ENCODE results near the gene SDCBP2.

Gene SDCBP2

DNA sequence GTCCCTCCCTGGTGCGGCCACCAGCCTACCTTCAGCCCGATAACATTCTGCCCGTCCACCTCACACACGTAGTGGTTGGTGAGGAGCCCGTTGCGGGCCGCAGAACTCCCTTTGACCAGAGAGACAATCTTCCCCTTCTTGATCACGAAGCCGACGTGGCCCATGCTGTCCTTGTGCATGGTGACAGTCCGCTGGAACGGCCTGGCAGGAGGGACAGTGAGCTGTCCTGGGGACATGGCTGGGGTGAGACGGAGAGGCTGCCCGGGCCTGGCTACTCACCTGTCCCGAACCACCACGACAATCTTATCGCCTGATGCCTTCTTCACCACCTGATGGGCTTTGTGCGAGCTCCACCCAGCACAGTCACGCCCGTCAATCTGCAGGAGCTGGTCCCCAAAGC is 16.6 kb downstream of the SDCBP2 start:
- DNase-seq: no peak

- no peak for DNase-seq
These were observed 18.3 kb downstream of the SDCBP2 start for GRCh38 chr20:1310506-1311190.

DNA sequence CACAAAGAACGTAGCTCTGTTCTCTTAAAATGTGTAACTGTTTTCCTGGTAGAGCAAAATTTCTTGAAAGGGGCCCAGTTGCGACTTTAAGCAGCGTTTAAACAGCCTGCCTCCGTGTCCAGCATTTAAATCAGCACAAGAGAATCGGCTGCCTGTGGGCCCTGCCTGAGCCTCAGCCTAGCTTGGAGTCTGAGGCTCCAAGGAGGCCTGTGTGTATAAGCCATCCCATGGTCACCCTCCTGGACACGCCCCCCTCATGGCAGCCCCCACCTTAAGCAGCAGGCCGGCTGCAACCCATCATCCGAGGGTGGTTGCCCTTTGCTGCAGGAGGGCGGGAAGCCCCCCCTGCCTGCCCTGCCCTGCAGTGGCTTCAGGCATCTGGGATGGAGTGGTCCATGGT is 18.9 kb downstream of the SDCBP2 start:
- no peak for DNase-seq

GRCh38 chr20:1309439-1309847 is 19.5 kb downstream of the SDCBP2 start:
- DNase-seq: no peak

GRCh38 chr20:1308702-1309095 is 20.2 kb downstream of the SDCBP2 start:
- DNase-seq: no peak

- no peak for DNase-seq
These were observed 20.8 kb downstream of the SDCBP2 start for GRCh38 chr20:1308067-1308701.

DNA sequence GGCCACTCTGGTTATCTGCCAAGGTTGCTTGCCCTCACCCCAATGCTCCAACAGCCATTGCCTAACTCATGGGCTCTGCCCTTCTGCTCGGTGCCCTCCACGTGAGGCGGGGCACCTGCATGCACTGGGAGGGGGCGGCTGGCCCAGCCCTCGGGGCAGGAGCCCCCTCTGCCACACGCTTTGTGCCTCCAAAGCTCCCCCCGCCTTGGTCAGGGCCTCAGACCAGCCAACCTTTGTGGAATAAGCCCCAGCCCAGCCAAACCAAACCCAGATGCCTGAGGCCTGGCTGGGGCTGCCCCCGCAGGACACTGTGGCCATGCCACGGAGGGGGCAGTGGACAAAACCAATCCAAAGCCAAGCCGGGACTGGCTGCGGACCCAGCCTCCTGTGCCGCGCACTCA is 21.4 kb downstream of the SDCBP2 start:
- DNase-seq: no peak

GRCh38 chr20:1307171-1307570 is 21.8 kb downstream of the SDCBP2 start:
- DNase-seq: no peak

DNA sequence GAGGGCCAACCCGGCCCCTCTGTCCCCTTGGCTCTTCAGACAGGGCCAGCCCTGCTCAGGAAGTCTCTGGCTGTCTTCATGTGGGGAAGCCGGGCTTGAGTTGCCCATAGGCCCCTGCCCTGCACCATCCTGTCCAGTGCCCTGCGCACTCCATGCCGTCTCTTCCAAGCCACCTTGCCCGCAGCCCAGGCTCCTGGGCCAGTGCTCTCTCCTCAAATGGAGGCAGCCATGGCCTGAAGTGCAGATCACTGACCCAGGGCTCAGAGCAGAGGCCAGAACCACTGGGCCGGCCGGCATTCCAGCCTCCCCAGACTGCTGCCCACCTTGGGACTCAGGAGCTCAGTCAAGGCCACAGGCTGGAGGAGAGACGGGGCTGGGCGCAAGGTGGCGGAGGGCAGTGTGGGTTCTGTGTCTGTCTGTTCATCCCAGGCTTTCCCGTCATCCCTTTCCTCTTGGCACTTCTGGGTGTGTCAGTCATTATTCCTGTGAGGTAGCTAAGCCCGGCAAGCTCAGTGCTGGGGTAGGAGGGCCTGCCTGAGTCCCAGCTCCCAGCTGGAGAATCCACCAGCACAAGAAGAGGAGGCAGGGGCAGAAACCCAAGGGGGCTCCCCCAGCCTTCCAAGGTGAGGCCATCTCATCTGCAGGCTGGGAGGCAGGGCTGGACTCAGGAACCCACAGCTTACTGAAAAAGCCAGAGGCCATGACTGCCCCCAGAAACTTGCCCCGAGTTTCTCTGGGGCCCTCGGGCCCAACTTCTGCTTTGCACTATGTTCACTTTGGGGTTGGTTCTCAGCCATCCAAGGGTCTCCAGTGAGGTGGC is 22.4 kb downstream of the SDCBP2 start:
- no peak for DNase-seq

GRCh38 chr20:1305712-1306111 is 23.2 kb downstream of the SDCBP2 start:
- DNase-seq: no peak

GRCh38 chr20:1304710-1305515 is 24.0 kb downstream of the SDCBP2 start:
- no peak for DNase-seq

DNA sequence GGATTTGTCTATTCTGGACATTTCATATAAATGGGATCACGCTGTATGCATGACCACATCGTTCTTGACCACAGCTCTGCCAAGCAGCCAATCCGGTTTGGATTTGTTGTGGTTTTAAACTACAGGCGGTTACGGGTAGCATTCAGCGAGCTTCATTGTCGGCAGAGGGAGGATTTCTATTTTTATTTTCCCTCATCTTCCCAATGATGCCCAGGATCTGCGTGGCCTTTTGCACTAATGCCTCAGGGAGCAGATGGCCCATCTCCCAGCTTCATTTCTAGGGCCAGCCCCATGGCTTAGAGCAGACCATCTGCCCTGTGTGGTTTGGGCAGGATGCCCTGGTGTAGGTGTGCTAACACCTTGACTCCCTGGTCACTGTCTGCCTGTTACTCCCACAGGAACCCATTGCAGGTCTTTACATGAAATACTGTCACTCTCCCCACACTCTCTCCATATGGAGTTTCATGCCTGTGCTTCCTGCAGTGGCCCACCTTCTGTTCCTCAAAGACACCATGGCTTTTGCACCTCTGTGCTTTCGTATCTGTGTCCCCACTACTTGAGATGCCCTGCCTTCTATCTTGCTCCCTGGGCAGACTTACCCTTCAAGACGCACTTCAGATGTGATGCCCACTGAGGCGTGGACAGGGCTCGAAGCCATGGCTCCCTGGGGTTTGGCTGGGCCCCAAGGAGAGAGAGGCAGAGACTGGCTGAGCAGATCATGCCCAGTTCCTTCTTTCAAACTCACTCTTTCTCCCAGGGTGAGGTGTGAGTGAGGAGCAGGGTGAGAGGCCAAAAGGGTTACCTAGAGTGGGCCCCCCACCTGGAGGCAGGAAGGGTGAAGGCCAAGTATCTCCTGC is 26.0 kb downstream of the SDCBP2 start:
- peak in 1 of 2 donors; percentile 32 for DNase-seq

DNA sequence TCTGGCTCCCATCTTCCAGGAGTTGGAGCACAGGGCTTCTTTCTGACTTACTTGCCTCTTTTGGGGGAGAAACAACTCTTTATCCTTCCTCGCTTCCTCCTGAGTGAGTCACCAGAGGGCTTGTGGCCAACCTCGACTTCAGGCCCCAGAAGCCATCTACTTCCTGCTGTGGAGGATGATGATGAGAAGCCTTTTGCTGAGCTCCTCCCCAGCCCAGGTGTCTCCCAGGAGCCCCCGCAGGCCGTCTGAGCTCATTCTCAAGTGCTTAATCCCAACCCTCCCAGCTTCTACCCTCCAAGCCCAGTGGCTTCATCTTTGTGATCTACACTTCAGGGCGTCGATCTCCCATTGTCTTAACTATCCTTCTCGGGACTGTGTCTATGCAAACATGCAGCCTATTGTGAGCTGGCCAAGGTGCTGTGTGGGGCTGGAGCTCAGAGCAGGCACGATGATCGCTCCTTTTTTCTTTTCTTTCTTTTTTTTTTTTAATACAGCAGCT is 27.9 kb downstream of the SDCBP2 start:
- peak; percentile 10 to 23 for DNase-seq

DNA sequence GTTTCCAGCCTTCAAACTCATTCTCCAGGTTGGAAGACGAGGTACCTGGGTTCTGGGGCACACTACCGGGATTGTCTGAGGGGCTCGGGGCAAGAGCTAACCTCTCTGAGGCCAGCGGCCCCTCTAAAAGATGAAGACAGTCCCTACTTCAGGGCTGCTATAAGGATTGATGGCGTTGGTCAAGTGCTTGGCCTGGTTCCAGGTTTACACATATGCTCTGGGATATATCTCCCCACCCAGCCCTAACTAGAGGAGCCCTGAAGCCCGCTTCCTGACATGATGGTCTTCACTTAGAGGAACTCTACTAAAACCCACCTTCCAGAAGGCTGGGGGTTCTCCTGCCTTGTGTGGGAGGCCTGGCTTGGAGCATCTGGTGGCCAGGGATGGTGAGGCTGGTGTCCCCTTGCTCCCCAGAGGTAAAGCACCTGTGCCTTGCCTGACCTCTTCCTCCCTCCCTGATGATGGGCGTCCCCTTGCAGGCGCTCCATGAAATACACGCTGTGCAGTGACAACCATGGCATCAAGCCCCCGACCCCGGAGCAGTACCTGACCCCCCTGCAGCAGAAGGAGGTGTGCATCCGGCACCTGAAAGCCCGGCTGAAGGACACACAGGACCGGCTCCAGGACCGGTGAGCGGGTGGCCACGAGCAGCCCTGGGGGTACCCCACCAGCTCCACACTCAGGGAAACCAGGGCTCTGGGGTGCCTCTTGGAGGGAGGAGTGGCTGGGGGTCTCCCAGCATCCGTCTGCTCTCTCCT is 28.7 kb downstream of the SDCBP2 start:
- no peak for DNase-seq

DNA sequence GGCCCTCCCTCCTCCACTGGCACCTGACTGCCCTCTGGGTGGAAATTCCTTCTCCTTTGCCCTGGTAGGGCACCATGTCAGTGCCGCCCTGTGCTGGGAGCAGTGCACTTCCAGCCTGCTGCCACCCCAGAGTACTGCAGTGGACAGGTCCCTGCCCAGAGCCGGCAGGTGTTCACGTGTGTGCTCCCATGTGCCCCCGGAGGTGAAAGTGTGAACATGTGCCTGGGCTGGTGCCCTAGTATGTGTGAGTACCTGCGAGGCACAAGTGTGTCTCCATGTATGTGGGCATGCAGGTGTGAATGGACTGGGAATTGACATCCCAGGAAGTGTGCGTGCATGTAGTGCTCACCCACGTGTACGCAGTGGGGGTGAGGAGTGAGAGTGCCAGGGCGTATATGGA is 29.4 kb downstream of the SDCBP2 start:
- DNase-seq: no peak

GRCh38 chr20:1298888-1299511 is 29.9 kb downstream of the SDCBP2 start:
- no peak for DNase-seq

- DNase-seq: no peak
These were observed 30.8 kb downstream of the SDCBP2 start for GRCh38 chr20:1298166-1298565.

DNA sequence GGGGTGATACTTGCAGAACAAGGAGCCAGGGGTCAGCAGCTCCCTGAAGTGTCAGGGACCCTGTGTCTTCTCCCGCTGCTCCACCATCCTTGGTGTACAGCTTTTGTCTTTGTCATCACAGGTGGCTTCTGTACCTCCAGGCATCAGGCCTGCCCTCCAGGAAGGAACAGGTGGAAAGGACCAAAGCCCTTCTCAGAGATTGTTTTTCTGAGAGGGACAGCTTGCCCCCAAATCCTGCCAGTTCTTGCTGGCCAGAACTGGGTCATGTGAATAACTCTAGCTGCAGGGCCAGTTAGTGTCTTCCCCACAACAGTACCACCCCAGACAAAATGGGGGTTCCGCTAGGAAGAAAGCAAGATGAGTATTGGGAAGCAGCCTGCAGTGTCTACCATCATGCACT is 31.5 kb downstream of the SDCBP2 start:
- no peak for DNase-seq

- DNase-seq: no peak
These were observed 32.0 kb downstream of the SDCBP2 start for GRCh38 chr20:1296922-1297321.

DNA sequence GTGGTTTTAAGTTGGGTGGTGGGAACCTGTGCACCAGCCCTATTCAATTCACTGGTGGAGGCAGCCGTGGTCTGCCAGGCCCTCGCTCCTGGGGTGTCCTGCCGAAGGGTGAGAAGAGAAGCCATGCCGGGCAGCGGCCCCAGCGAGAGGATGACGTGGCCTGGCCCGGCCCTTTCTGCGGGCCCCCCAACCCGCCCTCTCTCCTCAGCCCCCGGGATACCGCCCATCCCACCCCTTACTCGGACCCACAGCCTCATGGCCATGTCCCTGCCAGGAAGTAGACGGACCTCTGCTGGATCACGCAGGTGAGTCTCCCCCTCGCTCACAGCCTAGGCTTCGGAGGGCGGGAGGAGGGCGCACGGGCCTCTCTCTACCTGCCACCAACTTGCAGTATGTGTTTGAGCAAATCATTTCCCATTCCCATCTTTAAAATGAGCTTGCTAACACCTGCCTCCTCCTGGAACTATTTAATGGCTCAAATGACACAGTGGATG is 32.8 kb downstream of the SDCBP2 start:
- DNase-seq: no peak
